Astrocyte of the spinal cord (primary cell): ENCODE measurements around the gene SLC1A2.

Experiments
- DNase-seq: peaks from one replicate; pipeline ENCODE4 v3.0.0; 2011; ENCODE audit warnings: low read depth, low spot score
- H3K4me3 ChIP-seq: 2 replicates; pipeline ENCODE4 v1.5.1; 2011; ENCODE audit warnings: low read depth, mild to moderate bottlenecking, low read length, moderate library complexity
- in situ Hi-C: cut with HindIII; loops from 2 replicates; pipeline ENCODE4 v1.10.0; 2017; ENCODE audit warnings: low sequenced_read_pairs
- TF ChIP-seq, protein P1 (sequence below): IDR thresholded peaks from 2 replicates; pipeline ENCODE4 v1.5.1; 2012; ENCODE audit warnings: low read depth, mild to moderate bottlenecking, low read length, inconsistent platforms

Gene SLC1A2

DNA sequence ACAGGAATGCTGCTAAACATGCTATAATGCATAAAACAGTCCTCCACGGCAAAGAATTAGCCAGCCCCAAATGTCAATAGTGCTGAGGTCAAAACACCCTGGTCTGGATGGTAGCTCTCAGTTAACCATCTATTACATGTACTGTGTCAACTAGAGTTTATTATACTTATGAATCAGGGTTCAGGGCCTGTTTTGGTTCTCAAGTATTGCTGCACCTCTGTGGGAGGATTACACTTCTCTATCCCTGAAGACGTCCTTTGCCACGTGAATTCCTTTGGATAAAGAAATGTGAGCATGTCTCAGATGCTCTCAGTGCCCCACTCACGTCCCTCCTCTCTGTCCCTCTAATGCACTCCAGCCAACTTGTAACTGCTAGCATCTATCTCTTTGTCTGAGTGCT, 53.4 kb downstream of the SLC1A2 start:
- in situ Hi-C loops: no loop called here
- DNase-seq: no peak
- TF ChIP-seq, protein P1, sequence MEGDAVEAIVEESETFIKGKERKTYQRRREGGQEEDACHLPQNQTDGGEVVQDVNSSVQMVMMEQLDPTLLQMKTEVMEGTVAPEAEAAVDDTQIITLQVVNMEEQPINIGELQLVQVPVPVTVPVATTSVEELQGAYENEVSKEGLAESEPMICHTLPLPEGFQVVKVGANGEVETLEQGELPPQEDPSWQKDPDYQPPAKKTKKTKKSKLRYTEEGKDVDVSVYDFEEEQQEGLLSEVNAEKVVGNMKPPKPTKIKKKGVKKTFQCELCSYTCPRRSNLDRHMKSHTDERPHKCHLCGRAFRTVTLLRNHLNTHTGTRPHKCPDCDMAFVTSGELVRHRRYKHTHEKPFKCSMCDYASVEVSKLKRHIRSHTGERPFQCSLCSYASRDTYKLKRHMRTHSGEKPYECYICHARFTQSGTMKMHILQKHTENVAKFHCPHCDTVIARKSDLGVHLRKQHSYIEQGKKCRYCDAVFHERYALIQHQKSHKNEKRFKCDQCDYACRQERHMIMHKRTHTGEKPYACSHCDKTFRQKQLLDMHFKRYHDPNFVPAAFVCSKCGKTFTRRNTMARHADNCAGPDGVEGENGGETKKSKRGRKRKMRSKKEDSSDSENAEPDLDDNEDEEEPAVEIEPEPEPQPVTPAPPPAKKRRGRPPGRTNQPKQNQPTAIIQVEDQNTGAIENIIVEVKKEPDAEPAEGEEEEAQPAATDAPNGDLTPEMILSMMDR: no peak
- H3K4me3 ChIP-seq: no peak overlapping the region

DNA sequence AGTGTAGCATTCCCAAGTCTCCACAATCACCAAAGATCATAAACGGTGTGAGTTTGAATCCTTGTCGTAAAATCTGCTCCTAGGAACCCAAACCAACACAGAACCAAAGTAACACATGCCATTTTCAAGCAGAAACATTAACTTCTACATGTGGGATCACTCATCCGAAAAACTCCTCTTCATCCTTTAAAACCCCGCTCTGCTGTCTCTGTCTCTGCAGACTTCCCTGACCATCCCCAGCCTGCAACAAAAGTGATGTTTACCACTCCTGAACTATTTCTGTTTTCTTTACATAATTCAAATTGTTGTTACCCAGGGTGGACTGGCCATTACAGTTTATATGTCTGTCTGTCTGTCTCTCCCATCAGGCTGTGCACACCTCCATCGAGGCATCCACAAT, 54.0 kb downstream of the SLC1A2 start:
- in situ Hi-C loops: no loop called here

DNA sequence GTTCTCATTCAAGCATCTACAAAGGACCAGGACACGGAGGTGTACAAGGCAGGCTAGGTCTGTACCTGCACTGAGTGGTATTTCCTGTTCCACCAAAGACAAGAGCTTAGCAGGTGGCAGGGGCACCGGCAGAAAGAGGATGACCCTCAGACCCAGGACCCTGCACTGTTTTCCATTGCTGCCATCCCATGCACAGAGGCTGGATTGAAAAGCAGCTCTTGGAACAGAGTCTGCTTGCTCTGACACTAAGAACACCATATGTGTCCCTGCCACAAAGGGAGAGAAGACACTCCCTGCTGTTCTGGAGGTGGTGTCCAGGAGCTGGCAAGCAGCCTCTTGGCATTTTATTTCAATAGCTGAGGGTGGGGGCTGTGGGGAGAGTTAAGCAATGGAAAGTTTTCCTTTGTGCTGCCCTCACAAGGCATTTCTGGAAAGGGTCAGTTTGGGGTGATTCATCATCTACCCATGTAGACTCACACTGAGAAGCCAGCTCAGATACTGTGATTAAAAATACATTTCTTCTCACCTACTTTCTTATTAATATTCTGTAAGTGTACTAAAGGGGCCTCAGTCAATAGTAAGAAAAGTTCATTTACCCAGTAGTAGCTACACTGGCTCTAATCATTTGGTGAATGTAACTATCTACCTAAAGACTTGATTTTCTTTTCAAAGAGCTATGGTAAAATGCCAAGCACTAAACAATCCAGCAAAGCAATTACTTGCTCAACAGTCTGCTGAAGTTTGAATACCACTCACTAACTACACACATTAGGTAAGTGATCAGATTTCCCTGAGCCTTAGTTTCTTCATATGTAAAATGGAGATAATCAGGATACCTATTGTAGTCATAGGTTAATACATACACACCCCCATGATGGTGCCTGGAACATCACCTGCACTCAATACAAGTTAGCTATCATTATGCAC, 55.2 kb downstream of the SLC1A2 start:
- TF ChIP-seq, protein P1: no peak
- H3K4me3 ChIP-seq: no peak overlapping the region
- DNase-seq: peak; percentile 90
- in situ Hi-C loops: no loop called here

More for the DNA sequence above, 54.0 kb downstream of the SLC1A2 start:
- no peak for DNase-seq
- no peak overlapping the region for H3K4me3 ChIP-seq
- TF ChIP-seq, protein P1: no peak

DNA sequence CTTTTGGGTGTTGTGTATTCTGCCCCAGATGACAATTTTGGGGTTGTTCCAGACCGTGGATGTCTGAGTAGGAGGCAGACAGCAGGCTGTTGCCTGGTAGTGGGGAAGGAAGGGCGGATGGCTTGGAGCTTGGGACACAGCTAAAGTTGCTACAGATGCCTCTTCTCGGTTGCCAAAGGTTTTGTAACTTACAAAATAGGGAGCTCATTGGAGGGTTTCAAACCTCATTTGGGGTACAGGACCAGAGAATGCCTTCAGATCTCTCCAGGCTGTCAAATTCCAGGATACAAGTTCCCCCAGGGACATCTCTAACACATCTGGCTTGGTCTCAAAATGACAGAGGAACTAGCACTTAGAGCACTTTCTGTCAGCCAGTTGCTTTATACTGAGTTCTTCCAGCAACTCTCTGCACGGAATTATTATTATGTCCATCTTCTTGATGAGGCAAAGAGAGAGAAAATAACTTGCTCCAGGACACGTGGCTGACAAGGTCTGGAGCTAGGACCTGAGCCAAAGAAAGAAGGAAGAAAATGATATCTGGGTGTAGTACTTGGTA, 56.0 kb downstream of the SLC1A2 start:
- no peak overlapping the region for H3K4me3 ChIP-seq
- DNase-seq: no peak
- TF ChIP-seq, protein P1: no peak
- in situ Hi-C loops: no loop called here

DNA sequence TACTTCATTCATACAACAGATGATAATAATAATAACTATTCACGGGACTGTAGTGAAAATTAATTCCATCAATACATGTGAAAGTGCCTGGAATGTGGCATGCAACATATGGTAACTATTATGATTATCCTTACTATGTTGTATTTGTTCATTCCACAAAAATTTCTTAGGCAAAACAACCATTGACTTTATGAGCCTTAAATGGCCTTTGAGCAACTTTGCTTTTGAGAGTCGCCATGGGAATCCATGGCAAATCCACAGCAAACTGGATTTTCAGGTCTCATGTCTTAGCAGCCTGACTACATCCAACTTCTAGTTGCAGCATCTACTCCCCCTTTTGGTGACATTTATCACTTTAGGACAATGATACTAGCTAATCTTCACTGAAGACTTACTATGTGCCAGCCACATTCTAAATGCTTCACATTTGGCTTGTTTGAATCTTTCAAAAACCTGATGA, 56.8 kb downstream of the SLC1A2 start:
- in situ Hi-C loops: no loop called here
- DNase-seq: no peak
- H3K4me3 ChIP-seq: no peak overlapping the region
- TF ChIP-seq, protein P1: no peak

DNA sequence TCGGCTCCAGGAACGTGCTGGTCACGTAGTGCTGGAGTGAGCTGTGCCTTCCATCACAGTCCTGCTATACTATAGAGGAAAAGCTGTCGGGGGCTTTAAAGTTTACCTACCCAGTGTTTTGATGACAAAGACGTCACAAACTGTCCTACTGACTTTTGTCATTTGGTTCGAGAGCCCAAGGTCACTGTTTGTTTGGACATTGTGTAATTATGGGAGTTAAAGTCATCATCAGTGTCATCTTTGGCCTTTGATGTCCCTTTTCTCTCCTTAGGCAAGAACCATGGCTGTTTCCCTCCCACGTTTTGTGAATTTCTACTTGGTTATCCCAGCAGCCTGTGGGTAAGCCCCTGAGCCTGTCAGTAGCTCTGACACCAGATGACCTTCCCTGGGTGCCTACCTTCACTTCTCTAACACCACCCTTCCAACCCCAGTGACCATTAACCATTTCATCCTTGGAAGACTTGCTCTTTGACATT, 59.3 kb downstream of the SLC1A2 start:
- no peak overlapping the region for H3K4me3 ChIP-seq
- DNase-seq: no peak
- in situ Hi-C loops: no loop called here
- TF ChIP-seq, protein P1: no peak
